HepG2 (cell line): Measurements from ENCODE around the gene KAZN.

Experiments used
- CTCF ChIP-seq: sonication (generic); formaldehyde crosslinking; IDR thresholded peaks from 2 replicates; pipeline ENCODE4 v1.5.0; 2020; ENCODE audit warnings: mild to moderate bottlenecking, missing genetic modification reagents, moderate library complexity
- HNRNPUL1 ChIP-seq: fragments of 200-400 bp; formaldehyde crosslinking; IDR thresholded peaks from 2 replicates; pipeline ENCODE4 v1.6.1; 2017; ENCODE audit warnings: low read depth, mild to moderate bottlenecking, low read length, moderate library complexity
- JUN ChIP-seq: sonication (generic); formaldehyde crosslinking; IDR thresholded peaks from 2 replicates; pipeline ENCODE4 v1.4.0; 2020; ENCODE audit warnings: mild to moderate bottlenecking, missing genetic modification reagents
- NFYB ChIP-seq: sonication (generic); formaldehyde crosslinking; IDR thresholded peaks from 2 replicates; pipeline ENCODE4 v1.4.0; 2020; ENCODE audit warnings: missing genetic modification reagents

GRCh38 chr1:15064217-15064929, 465.9 kb downstream of the KAZN start:
- no peak for TF ChIP-seq NFYB (CRISPR knock-in tag)
- TF ChIP-seq HNRNPUL1 = no peak
- TF ChIP-seq CTCF (CRISPR knock-in tag) = no peak
- TF ChIP-seq JUN = no peak
